GM12878 (cell line): ENCODE measurements around the gene CISTR. TPM values are rescaled to one million over a fixed set of nuclear protein-coding genes. Genes with fewer than 3 reads are reported as not detected.

Experiments used
- ATAC-seq: fragments of 200-7000 bp; cut with Tn5 transposase; 3 replicates; pipeline ENCODE4 v1.9.1; 2020; ENCODE audit warnings: mild to moderate bottlenecking, moderate library complexity
- BruUV-seq: library from RNA; stranded (reverse); fragments of 400-500 nt; replicated peaks from 2 replicates; lab custom pipeline; 2021; lab: Mats Ljungman, UMichigan
- CTCF ChIA-PET: fragments of 300-600 bp; sonication (Branson Sonifier 250); formaldehyde crosslinking; extraction: SDS; loops from one replicate; lab custom pipeline; 2021; ENCODE audit warnings: inconsistent platforms; lab: Yijun Ruan, JAX
- POLR2A ChIA-PET: fragments of 350-600 bp; formaldehyde crosslinking; extraction: SDS; loops from one replicate; lab custom pipeline; 2021; ENCODE audit warnings: inconsistent platforms; lab: Charles Lee
- RAD21 ChIA-PET: fragments of 300-600 bp; sonication (Branson Sonifier 250); formaldehyde crosslinking; loops from one replicate; lab custom pipeline; 2023; ENCODE audit warnings: antibody characterized with exemption; ENCODE audit not compliant: unreplicated experiment; lab: Charles Lee
- SMC1A ChIA-PET: fragments of 300-600 bp; sonication (Branson Sonifier 250); formaldehyde crosslinking; loops from one replicate; lab custom pipeline; 2023; ENCODE audit not compliant: unreplicated experiment, uncharacterized antibody; lab: Charles Lee
- DNase-seq: peaks from one replicate; pipeline ENCODE4 v3.0.0-alpha.2; 2011; ENCODE audit warnings: low read depth, low spot score
- FAIRE-seq: peaks from 3 replicates; lab custom pipeline; 2011; peaks lifted over from hg19 to GRCh38; lab: Jason Lieb, UNC
- H2AFZ ChIP-seq: 2 replicates; pipeline ENCODE4 v1.6.0; 2011; ENCODE audit warnings: low read depth, low read length, control low read depth; ENCODE audit not compliant: control insufficient read depth
- H3K27ac ChIP-seq: 2 replicates; pipeline ENCODE4 v1.5.1; 2011; ENCODE audit warnings: control low read depth; ENCODE audit not compliant: control insufficient read depth, insufficient read depth
- H3K27me3 ChIP-seq, 2 experiments: replicated peaks in 1 of 2; 2 replicates each; pipeline versions ENCODE4 v1.6.0 to v1.6.1; 2011; ENCODE audit warnings: low read length in 1 of 2; ENCODE audit not compliant: control insufficient read depth in 2 of 2, insufficient read depth in 2 of 2
- H3K36me3 ChIP-seq, 2 experiments: 2 replicates each; pipeline ENCODE4 v1.5.1; 2011; ENCODE audit warnings: low read length in 1 of 2; ENCODE audit not compliant: control insufficient read depth in 2 of 2, insufficient read depth in 2 of 2
- H3K4me1 ChIP-seq: 2 replicates; pipeline ENCODE4 v1.6.1; 2011; ENCODE audit warnings: mild to moderate bottlenecking, low read length, moderate library complexity, mixed read lengths; ENCODE audit not compliant: control insufficient read depth, insufficient read depth
- H3K4me2 ChIP-seq: 2 replicates; pipeline ENCODE4 v1.6.0; 2011; ENCODE audit warnings: control low read depth; ENCODE audit not compliant: control insufficient read depth, insufficient read depth
- H3K4me3 ChIP-seq: fragments of 200-600 bp; sonication (generic); 2 replicates; pipeline ENCODE4 v1.5.1; 2016
- H3K79me2 ChIP-seq: 2 replicates; pipeline ENCODE4 v1.6.0; 2011; ENCODE audit warnings: low read length; ENCODE audit not compliant: control insufficient read depth, insufficient read depth
- H3K9ac ChIP-seq: 2 replicates; pipeline ENCODE4 v1.8.0; 2011; ENCODE audit warnings: low read length, control low read depth, mixed read lengths; ENCODE audit not compliant: control insufficient read depth, insufficient read depth
- H3K9me3 ChIP-seq: replicated peaks from 3 replicates; pipeline ENCODE4 v1.5.1; 2011; ENCODE audit warnings: mild to moderate bottlenecking, low read length; ENCODE audit not compliant: control insufficient read depth, insufficient read depth
- H4K20me1 ChIP-seq: 2 replicates; pipeline ENCODE4 v1.6.0; 2011; ENCODE audit not compliant: control insufficient read depth, insufficient read depth
- EP300 ChIP-seq, 2 experiments: fragments of 150-350 bp in 1 of 2; IDR thresholded peaks; 2 replicates each; pipeline ENCODE4 v1.6.1; 2011 to 2012; ENCODE audit warnings: low read depth in 2 of 2, low read length in 2 of 2, borderline replicate concordance in 1 of 2, improper control_type of control experiment in 1 of 2, inconsistent platforms in 1 of 2; ENCODE audit not compliant: control insufficient read depth in 1 of 2
- HDGF ChIP-seq: fragments of 450-650 bp; IDR thresholded peaks from 2 replicates; pipeline ENCODE4 v1.6.1; 2016; ENCODE audit warnings: antibody characterized with exemption
- IKZF2 ChIP-seq, 2 experiments: fragments of 450-650 bp; IDR thresholded peaks; 2 replicates each; pipeline ENCODE4 v1.6.1; 2017; ENCODE audit warnings: mild to moderate bottlenecking in 2 of 2, moderate library complexity in 2 of 2
- NBN ChIP-seq: fragments of 450-650 bp; IDR thresholded peaks from 2 replicates; pipeline ENCODE4 v1.6.1; 2016
- RB1 ChIP-seq: fragments of 450-650 bp; formaldehyde crosslinking; IDR thresholded peaks from 2 replicates; pipeline ENCODE4 v1.6.1; 2017; ENCODE audit warnings: mild to moderate bottlenecking, borderline replicate concordance
- SPI1 ChIP-seq: IDR thresholded peaks from 2 replicates; pipeline ENCODE4 v1.6.1; 2011; ENCODE audit warnings: low read depth, mild to moderate bottlenecking, low read length, moderate library complexity, borderline replicate concordance; ENCODE audit not compliant: insufficient read depth
- SUZ12 ChIP-seq: fragments of 200-600 bp; sonication (generic); IDR thresholded peaks from one replicate; pipeline ENCODE4 v1.6.1; 2018; ENCODE audit warnings: antibody characterized with exemption, mild to moderate bottlenecking; ENCODE audit not compliant: unreplicated experiment
- WGBS: methylation state at CpG from one replicate; pipeline ENCODE4 v1.1.6; 2016; ENCODE audit warnings: low lambda C conversion rate; ENCODE audit not compliant: insufficient replicate concordance, insufficient coverage; ENCODE audit errors: missing lambda C conversion rate; 5-methylcytosine and 5-hydroxymethylcytosine counted together
- in situ Hi-C: fragments of 300-500 bp; cut with MboI; formaldehyde crosslinking; loops from 9 replicates; pipeline ENCODE4 v1.14.3; 2018; ENCODE audit warnings: mixed read lengths
- intact Hi-C: fragments of 100-400 bp; cut with micrococcal nuclease; formaldehyde crosslinking; loops from one replicate; pipeline ENCODE4 v1.14.2; 2022; ENCODE audit not compliant: unreplicated experiment
- polyA plus RNA-seq, 11 experiments: library from polyadenylated mRNA; depleted of rRNA in 4 of 11; unstranded in 6 of 11; stranded (reverse) in 5 of 11; fragments of >200 nt; fragmentation: Nextera tagmentation in 4 of 11; fragmentation: Illumina TruSeq in 1 of 11; extraction: Ambion mirVana in 4 of 11; extraction: Trizol in 1 of 11; gene quantifications; 1 replicate in 1 of 11; 2 replicates in 10 of 11; pipeline versions ENCODE4 v1.2.1 to v1.2.3, GENCODE V29; 2011 to 2016; ENCODE audit warnings: inconsistent platforms in 2 of 11, missing spikeins in 2 of 11, low read depth in 1 of 11
- total RNA-seq, 4 experiments: library from RNA; depleted of rRNA in 3 of 4; stranded (reverse); fragments of >200 nt in 3 of 4; fragmentation: Illumina TruSeq in 1 of 4; extraction: Trizol in 1 of 4; gene quantifications; 2 replicates each; pipeline versions ENCODE4 v1.2.1 to v1.2.3, GENCODE V29; 2013 to 2021
- TF ChIP-seq, protein P1 (sequence below): fragments of 450-650 bp; IDR thresholded peaks from 2 replicates; pipeline ENCODE4 v1.6.1; 2016; ENCODE audit warnings: mild to moderate bottlenecking
- TF ChIP-seq, protein P2 (sequence below): IDR thresholded peaks from 2 replicates; pipeline ENCODE4 v1.6.1; 2012; ENCODE audit warnings: low read depth, low read length, improper control_type of control experiment

Gene CISTR
- total and polyA plus RNA-seq, 10 of the 15 experiments (the other 5 are each of a cell fraction or from before 2014, with no cell fraction given) = 0.26 TPM; not detected in 9

GRCh38 chr12:53757101-53757770 lies 5.5 kb upstream of the CISTR start (continued):
- TF ChIP-seq, protein P1, sequence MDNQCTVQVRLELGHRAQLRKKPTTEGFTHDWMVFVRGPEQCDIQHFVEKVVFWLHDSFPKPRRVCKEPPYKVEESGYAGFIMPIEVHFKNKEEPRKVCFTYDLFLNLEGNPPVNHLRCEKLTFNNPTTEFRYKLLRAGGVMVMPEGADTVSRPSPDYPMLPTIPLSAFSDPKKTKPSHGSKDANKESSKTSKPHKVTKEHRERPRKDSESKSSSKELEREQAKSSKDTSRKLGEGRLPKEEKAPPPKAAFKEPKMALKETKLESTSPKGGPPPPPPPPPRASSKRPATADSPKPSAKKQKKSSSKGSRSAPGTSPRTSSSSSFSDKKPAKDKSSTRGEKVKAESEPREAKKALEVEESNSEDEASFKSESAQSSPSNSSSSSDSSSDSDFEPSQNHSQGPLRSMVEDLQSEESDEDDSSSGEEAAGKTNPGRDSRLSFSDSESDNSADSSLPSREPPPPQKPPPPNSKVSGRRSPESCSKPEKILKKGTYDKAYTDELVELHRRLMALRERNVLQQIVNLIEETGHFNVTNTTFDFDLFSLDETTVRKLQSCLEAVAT = no peak
- no peak for TF ChIP-seq EP300 (IDR thresholded peaks at IDR 0.05; ENCODE audit: borderline replicate concordance in 1 of 2, control insufficient read depth in 1 of 2, low read depth in 2 of 2, low read length in 2 of 2)

DNA sequence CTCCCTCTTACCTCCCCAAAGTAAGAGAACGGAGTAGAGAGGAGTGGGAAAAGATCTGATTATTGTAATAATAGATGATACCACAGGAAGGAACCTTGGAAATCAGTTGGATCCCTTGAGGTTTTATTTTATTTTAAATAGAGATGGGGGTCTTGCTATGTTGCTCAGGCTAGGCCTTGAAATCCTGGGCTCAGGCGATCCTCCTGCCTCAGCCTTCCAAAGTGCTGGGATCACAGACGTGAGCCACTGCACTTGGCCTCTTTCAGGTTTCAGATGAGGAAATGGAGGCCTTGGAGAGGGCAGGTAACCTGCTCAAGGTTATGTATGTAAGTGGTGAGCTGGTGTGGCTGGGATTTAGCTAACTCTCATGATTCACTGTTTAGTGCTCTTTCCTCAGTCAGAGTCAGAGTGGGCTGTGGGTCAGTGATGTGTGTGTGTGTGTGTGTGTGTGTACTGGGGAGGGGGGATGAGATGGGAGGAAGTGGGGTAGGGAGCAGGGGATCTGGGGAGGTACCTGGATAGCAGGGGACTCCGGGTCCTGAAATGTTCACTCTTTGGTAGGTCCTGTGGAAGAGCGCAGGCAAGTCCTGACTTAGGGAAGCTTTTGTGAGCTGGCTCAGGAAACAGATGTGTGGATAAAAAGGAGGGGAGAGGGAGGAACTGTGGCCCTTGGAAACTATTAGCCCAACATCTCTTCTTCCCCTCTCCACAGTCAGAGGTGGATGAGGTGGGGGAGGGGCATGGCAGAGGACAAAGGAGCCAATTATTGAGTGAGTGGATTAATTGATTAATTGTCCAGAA lies 4.7 kb upstream of the CISTR start:
- intact Hi-C loops (loop anchor here (10.0 kb wide), 1 partner anchor 448 kb away; no protein-coding TSS in a partner anchor), in situ Hi-C loops (no loop called here)
- ChIA-PET CTCF (interaction anchor here (0.7 to 11.1 kb wide), 36 partner anchors 9 to 460 kb away, joined by 3 to 443 read pairs (median 7); partner anchors contain the start of genes ATP5MC2 and CALCOCO1), SMC1A (interaction anchor here (0.5 to 4.1 kb wide), 22 partner anchors 10 to 452 kb away, joined by 3 to 156 read pairs (median 4); partner anchors contain the start of genes ATP5MC2 and CALCOCO1), POLR2A (interaction anchor here (0.6 to 3.3 kb wide), 9 partner anchors 10 to 204 kb away, joined by 3 to 23 read pairs (median 6); no protein-coding TSS in a partner anchor), RAD21 (interaction anchor here (0.8 to 3.7 kb wide), 11 partner anchors 9 to 297 kb away, joined by 3 to 129 read pairs (median 6); partner anchors contain the start of gene HOXC4)
- Histone ChIP-seq H2AFZ (peak overlapping the region; percentile 64), H3K9me3 (no peaks in the 10 kb centered on the region), H3K27ac (peak overlapping the region; percentile 48), H3K36me3 (no peaks in the 10 kb centered on the region), H3K4me3 (peak overlapping the region; percentile 54), H3K27me3 (peaks cover 0 to 2% of the 10 kb centered on the region in 2 experiments; a peak in 1 of 4 replicates), H4K20me1 (no peaks in the 10 kb centered on the region), H3K4me2 (peak overlapping the region; percentile 94), H3K9ac (peak overlapping the region; percentile 47), H3K79me2 (no peaks in the 10 kb centered on the region), H3K4me1 (peaks cover 57% of the 10 kb centered on the region)
- DNase-seq (no peak), ATAC-seq (peak; percentile 4; the same call in 1 of the 3 replicates), FAIRE-seq (no peak)
- BruUV-seq = TSS peak; percentile 73
- 95% methylated on average over 5 of the region's 5 CpGs for WGBS
- TF ChIP-seq SUZ12 = no peak
- TF ChIP-seq IKZF2 (IDR thresholded peaks at IDR 0.05) = peak in 1 of 2 experiments; percentile 4; a peak in 1 of 4 replicates
- TF ChIP-seq SPI1 = peak; percentile 7; the same call in 1 of the 2 replicates
- no peak for TF ChIP-seq RB1
- TF ChIP-seq, protein P2, sequence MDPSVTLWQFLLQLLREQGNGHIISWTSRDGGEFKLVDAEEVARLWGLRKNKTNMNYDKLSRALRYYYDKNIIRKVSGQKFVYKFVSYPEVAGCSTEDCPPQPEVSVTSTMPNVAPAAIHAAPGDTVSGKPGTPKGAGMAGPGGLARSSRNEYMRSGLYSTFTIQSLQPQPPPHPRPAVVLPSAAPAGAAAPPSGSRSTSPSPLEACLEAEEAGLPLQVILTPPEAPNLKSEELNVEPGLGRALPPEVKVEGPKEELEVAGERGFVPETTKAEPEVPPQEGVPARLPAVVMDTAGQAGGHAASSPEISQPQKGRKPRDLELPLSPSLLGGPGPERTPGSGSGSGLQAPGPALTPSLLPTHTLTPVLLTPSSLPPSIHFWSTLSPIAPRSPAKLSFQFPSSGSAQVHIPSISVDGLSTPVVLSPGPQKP = no peak
- TF ChIP-seq NBN = 0 out of 2 replicates have a peak, but pooled peaks have one; percentile 5
- TF ChIP-seq HDGF = peak; percentile 77; the same call in 1 of the 2 replicates
